OCI-LY3 (cell line): Measurements from ENCODE around the gene DNAJB1.
"Not testable (repeated sequence)": the region's sequence is repeated elsewhere in the genome, so short reads cannot be mapped to it uniquely, and the experiment has no call there.

Experiments
- CTCF ChIP-seq: fragments of 200-600, 300-600 bp; sonication (generic); IDR thresholded peaks from 2 replicates; pipeline ENCODE4 v1.5.1; 2014; ENCODE audit warnings: antibody characterized with exemption, low read length, low read depth
- EZH2phosphoT487 ChIP-seq: fragments of 200-600 bp; shearing (Covaris generic); IDR thresholded peaks from 2 replicates; pipeline ENCODE4 v1.6.1; 2018; ENCODE audit warnings: antibody characterized with exemption, mixed run types, low read depth

GRCh38 chr19:14564652-14565297 is 46.6 kb upstream of the DNAJB1 start:
- TF ChIP-seq CTCF, EZH2phosphoT487: not testable (repeated sequence)
